Adrenal gland (tissue), 5 donors: ENCODE results near the gene GRIA4.

ENCODE experiments used
- CTCF ChIP-seq, 6 experiments: fragments of 450-650 bp in 4 of 6; fragments of 200-600 bp in 2 of 6; sonication (generic) in 1 of 6; IDR thresholded peaks; 1 replicate in 5 of 6; 2 replicates in 1 of 6; pipeline versions ENCODE4 v1.5.1 to v1.8.0; 2016 to 2021; ENCODE audit warnings: antibody characterized with exemption in 6 of 6, mild to moderate bottlenecking in 2 of 6, moderate library complexity in 1 of 6
- POLR2A ChIP-seq, 2 donors: fragments of 450-650 bp; IDR thresholded peaks; one replicate each; pipeline ENCODE4 v1.6.1; 2017; ENCODE audit warnings: antibody characterized with exemption in 2 of 2, mild to moderate bottlenecking in 2 of 2, moderate library complexity in 1 of 2
- donor health status: DM: no; HTN: no; CAD: no.

GRCh38 chr11:105834461-105834860, 224.6 kb downstream of the GRIA4 start:
- TF ChIP-seq POLR2A (IDR thresholded peaks at IDR 0.05) (no peak), CTCF (IDR thresholded peaks at IDR 0.05) (no peak)
